Measurements from ENCODE around the gene SLX4. TPM values are rescaled to one million over a fixed set of nuclear protein-coding genes. Genes with fewer than 3 reads are reported as not detected.
"Not testable (repeated sequence)": the region's sequence is repeated elsewhere in the genome, so short reads cannot be mapped to it uniquely, and the experiment has no call there.

The SLX4 gene, protein sequence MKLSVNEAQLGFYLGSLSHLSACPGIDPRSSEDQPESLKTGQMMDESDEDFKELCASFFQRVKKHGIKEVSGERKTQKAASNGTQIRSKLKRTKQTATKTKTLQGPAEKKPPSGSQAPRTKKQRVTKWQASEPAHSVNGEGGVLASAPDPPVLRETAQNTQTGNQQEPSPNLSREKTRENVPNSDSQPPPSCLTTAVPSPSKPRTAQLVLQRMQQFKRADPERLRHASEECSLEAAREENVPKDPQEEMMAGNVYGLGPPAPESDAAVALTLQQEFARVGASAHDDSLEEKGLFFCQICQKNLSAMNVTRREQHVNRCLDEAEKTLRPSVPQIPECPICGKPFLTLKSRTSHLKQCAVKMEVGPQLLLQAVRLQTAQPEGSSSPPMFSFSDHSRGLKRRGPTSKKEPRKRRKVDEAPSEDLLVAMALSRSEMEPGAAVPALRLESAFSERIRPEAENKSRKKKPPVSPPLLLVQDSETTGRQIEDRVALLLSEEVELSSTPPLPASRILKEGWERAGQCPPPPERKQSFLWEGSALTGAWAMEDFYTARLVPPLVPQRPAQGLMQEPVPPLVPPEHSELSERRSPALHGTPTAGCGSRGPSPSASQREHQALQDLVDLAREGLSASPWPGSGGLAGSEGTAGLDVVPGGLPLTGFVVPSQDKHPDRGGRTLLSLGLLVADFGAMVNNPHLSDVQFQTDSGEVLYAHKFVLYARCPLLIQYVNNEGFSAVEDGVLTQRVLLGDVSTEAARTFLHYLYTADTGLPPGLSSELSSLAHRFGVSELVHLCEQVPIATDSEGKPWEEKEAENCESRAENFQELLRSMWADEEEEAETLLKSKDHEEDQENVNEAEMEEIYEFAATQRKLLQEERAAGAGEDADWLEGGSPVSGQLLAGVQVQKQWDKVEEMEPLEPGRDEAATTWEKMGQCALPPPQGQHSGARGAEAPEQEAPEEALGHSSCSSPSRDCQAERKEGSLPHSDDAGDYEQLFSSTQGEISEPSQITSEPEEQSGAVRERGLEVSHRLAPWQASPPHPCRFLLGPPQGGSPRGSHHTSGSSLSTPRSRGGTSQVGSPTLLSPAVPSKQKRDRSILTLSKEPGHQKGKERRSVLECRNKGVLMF (N-terminal part only)
- total RNA-seq (ENCODE audit: low replicate concordance) = 7.3 and 13.3 TPM in 2 replicates
- long read RNA-seq = 0 reads

DNA sequence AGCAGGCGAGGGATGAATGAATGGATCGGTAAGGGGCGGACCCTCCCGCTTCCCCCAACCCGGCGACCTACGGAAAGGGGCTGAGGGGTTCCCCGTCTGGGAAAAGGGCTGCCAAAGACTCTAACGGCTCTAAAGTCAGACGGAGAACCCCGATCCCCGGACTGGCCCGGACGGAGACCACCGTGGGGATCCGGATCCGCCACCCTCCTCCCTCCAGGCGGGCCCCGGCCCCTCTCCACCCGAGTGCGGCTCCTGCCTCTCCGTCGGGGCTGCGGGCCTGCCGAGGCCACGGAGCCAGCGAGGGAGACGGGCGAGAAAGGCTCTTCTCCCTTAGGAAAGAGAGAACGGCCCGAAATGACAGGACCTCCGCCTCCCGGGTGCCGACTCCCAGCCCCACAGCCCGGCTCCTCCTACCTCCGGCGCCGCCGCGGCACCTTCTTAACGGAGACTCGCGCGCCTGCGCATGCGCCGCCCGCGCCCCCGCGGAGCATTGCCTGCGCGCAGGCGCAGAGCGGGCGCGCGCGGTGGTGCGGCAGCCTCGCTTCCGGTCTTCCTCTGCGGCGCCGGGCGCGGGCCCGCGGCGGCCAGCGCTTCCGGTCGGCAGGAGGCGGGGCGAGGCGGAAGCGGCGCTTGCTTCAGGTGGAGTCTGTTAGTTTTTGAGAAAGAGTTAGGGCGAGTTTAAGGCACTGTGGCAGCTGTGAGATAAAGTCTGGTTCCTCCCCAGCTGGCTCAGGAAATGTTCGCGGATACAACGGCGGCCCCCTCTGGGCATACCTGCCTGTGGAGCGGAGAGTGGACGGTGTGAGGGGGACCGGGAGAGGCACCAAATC lies at the start of gene SLX4:
TSS of gene SLX4 (minus strand) at position 461 of the 830 bp plus-strand sequence. CDS start 2,642 bp downstream, outside the sequence.
- Mint-ChIP-seq H3K9me3 (no peaks in the 10 kb centered on the region), H3K4me1 (ENCODE audit: unreplicated experiment) (peaks cover 35% of the 10 kb centered on the region), H3K4me3 (peak within 1 kb of the TSS; percentile 99), H3K27ac (peak within 1 kb of the TSS; percentile 89), H3K36me3 (peaks cover 14% of the 10 kb centered on the region), H3K27me3 (no peaks in the 10 kb centered on the region)
- peak; percentile 96 for DNase-seq (ENCODE audit: extremely low spot score, unreplicated experiment)
- no peak for TF ChIP-seq CTCF (conservative IDR thresholded peaks at IDR 0.05)

DNA sequence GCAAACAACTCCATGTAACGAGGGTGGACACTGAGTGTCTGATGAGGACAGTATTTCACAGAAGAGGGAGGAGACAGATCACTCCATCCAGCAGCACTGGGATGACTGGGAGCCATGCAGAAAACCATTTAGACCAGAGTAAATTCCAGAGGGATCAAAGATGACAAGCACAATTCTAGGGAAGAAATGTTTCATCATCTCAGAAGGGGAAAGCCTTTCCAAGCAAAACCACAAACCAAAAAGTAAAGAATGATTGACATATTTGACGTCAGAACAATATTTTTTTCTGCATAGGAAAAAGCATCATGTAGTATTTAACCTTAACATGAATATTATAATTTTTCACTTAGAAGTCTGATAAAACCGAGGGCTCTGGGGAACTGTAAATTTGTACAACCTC lies 47.8 kb upstream of the SLX4 start:
- Mint-ChIP-seq H3K36me3 (peaks cover 21% of the 10 kb centered on the region), H3K4me1 (ENCODE audit: unreplicated experiment) (no peaks in the 10 kb centered on the region), H3K4me3 (no peak overlapping the region), H3K27me3 (no peaks in the 10 kb centered on the region), H3K9me3 (no peaks in the 10 kb centered on the region), H3K27ac (no peak overlapping the region)
- DNase-seq (ENCODE audit: extremely low spot score, unreplicated experiment) = no peak
- TF ChIP-seq CTCF (conservative IDR thresholded peaks at IDR 0.05) = no peak

DNA sequence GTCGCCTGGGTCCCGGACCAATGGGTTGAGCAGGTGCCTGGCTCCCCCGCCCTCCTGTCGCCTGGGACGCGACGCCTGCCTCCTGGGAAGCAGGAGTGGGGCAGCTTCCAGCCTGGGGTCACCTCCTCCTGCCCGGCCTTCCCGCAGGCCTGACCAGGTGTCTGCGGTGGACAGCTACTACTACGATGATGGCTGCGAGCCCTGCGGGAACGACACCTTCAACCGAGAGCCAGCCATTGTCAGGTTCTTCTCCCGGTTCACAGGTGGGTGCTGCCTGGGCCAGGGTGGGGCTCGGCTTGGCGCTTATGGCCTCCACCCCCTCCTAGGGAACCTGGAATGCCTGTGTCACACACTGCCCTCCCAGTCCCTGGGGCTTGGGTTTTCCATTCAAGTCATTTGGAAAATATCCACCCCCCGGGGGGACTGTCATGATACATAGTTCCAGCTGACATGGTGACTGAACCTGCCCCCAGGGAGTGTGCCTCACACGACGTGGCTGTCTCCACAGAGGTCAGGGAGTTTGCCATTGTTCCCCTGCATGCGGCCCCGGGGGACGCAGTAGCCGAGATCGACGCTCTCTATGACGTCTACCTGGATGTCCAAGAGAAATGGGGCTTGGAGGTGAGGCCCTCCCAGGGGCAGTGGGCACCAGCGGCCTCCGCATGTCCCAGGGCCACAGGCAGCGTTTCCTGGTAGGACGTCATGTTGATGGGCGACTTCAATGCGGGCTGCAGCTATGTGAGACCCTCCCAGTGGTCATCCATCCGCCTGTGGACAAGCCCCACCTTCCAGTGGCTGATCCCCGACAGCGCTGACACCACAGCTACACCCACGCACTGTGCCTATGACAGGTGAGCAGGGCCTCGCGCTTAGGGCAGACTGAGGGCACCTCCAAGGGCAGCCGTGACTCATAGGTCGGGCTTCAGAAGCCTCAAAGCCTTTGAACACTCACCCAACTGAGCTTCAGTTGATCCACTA lies 45.4 kb upstream of the SLX4 start:
- H3K27me3 Mint-ChIP-seq = no peaks in the 10 kb centered on the region
- H3K4me3 Mint-ChIP-seq = no peak overlapping the region
- DNase-seq (ENCODE audit: extremely low spot score, unreplicated experiment) = no peak
- H3K4me1 Mint-ChIP-seq (ENCODE audit: unreplicated experiment) = peaks cover 6% of the 10 kb centered on the region
- no peak overlapping the region for H3K27ac Mint-ChIP-seq
- TF ChIP-seq CTCF (conservative IDR thresholded peaks at IDR 0.05) = no peak
- H3K9me3 Mint-ChIP-seq = no peaks in the 10 kb centered on the region
- H3K36me3 Mint-ChIP-seq = peaks cover 21% of the 10 kb centered on the region

- H3K27me3 Mint-ChIP-seq; H3K9me3 Mint-ChIP-seq; H3K4me1 Mint-ChIP-seq (ENCODE audit: unreplicated experiment); DNase-seq (ENCODE audit: extremely low spot score, unreplicated experiment); H3K27ac Mint-ChIP-seq; H3K4me3 Mint-ChIP-seq: not testable (repeated sequence)
- peaks cover 19% of the 10 kb centered on the region for H3K36me3 Mint-ChIP-seq
Measured at GRCh38 chr16:3656160-3656490, 44.7 kb upstream of the SLX4 start.

Data from type B pancreatic cell (in vitro differentiated cells).